D721Med (cell line): ENCODE results near the gene GNAO1.

Experiments used
- DNase-seq: peaks from one replicate; pipeline ENCODE4 v3.0.0; 2011; ENCODE audit warnings: low spot score; ENCODE audit not compliant: insufficient read length
- FAIRE-seq: peaks from 2 replicates; lab custom pipeline; 2011; peaks lifted over from hg19 to GRCh38; lab: Jason Lieb, UNC
- TF ChIP-seq, protein P1 (sequence below): IDR thresholded peaks from 2 replicates; pipeline ENCODE4 v1.5.1; 2012; ENCODE audit warnings: mild to moderate bottlenecking, control low read depth; ENCODE audit not compliant: insufficient read depth; ENCODE audit errors: missing control alignments

The GNAO1 gene

DNA sequence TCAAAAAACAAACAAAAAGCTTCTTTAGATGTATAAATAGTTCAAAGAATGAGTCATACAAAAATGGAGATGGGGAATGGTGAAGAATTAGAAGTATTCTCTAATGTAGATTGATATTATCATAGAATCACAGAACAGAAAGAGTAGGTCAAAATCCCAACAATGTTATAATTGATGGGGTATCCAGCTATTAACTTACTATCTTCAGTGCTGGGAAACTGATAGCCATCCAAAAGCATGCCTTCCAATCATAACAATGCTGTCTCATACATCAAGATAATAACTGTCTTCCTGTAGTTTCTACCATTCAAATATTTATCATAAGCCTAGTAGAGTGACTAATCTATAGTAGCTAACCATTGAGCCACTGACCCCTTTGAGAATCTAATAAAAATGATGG is 26.7 kb upstream of the GNAO1 start:
- TF ChIP-seq, protein P1, sequence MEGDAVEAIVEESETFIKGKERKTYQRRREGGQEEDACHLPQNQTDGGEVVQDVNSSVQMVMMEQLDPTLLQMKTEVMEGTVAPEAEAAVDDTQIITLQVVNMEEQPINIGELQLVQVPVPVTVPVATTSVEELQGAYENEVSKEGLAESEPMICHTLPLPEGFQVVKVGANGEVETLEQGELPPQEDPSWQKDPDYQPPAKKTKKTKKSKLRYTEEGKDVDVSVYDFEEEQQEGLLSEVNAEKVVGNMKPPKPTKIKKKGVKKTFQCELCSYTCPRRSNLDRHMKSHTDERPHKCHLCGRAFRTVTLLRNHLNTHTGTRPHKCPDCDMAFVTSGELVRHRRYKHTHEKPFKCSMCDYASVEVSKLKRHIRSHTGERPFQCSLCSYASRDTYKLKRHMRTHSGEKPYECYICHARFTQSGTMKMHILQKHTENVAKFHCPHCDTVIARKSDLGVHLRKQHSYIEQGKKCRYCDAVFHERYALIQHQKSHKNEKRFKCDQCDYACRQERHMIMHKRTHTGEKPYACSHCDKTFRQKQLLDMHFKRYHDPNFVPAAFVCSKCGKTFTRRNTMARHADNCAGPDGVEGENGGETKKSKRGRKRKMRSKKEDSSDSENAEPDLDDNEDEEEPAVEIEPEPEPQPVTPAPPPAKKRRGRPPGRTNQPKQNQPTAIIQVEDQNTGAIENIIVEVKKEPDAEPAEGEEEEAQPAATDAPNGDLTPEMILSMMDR: no peak
- no peak for DNase-seq
- no peak for FAIRE-seq

DNA sequence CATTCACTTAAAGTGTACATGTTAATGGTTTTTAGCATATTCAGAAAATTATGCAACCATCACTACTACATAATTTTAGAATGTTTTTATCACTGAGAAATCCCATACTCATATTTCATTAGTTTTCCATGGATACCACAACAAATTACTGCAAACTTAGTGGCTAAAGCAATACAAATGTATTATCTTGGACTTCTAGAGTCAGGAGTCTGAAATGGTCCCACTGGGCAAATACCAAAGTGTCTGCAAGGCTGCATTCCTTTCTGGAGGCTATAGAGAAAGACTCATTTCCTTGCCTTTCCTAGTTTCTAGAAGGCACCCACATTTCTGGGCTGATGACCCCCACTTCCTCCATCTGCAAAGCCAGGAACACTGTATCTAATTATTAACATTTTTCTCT is 16.9 kb upstream of the GNAO1 start:
- no peak for DNase-seq
- no peak for FAIRE-seq
- TF ChIP-seq, protein P1: no peak

- TF ChIP-seq, protein P1: no peak
- DNase-seq: no peak
- FAIRE-seq: no peak
Observed at GRCh38 chr16:56181401-56181800, 9.9 kb upstream of the GNAO1 start.

- TF ChIP-seq, protein P1: no peak
- FAIRE-seq (no peak), DNase-seq (no peak)
Observed at GRCh38 chr16:56183266-56183665, 8.0 kb upstream of the GNAO1 start.

- FAIRE-seq: no peak
- TF ChIP-seq, protein P1: no peak
- no peak for DNase-seq
Observed at GRCh38 chr16:56190048-56190676, 1.1 kb upstream of the GNAO1 start.

DNA sequence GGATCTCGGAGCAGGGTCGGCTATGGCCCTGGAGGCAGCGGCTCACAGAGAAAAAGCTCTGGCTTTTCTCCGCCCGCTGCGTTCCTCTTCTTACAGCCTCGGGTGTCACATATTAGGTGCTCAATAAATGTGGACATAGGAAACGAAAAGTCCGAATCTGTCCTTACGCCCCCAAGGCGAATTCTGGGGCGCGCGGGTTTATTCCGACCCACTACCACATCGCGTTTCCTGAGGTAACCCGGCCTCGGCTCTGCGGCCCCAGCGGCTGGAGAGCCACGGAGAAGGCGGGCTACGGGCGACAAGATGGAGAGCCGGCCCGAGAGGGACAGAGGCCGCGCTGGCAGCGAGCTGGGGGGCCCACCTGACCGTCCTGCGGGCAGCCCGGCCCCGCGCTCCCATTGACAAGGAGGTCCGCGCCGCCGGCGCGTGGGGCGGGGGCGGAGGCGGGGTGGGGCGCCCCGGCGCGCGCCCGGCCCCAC is 573 bp upstream of the GNAO1 start:
- TF ChIP-seq, protein P1: no peak
- DNase-seq: no peak
- FAIRE-seq: no peak

- no peak for FAIRE-seq
- TF ChIP-seq, protein P1: no peak
- no peak for DNase-seq
Observed at GRCh38 chr16:56191835-56192634, 746 bp downstream of the GNAO1 start.
